C4-2B (cell line): ENCODE results near the gene SNX15.

Source experiments
- H3K27ac ChIP-seq: fragments of 450-650 bp; 2 replicates; pipeline ENCODE4 v1.5.1; 2017
- CTCF ChIP-seq: fragments of 450-650 bp; conservative IDR thresholded peaks from 2 replicates; pipeline ENCODE4 v1.5.1; 2017; ENCODE audit warnings: mild to moderate bottlenecking
- ZFX ChIP-seq: fragments of 450-650 bp; IDR thresholded peaks from 2 replicates; pipeline ENCODE4 v1.6.1; 2017

The SNX15 gene

GRCh38 chr11:65065851-65066250 lies 38.6 kb downstream of the SNX15 start:
- H3K27ac ChIP-seq: no peak overlapping the region
- TF ChIP-seq ZFX (no peak), CTCF (no peak)

- H3K27ac ChIP-seq: no peak overlapping the region
- no peak for TF ChIP-seq CTCF
- TF ChIP-seq ZFX: no peak
Observed at GRCh38 chr11:65066315-65066714, 39.1 kb downstream of the SNX15 start.

GRCh38 chr11:65066805-65067291 lies 39.6 kb downstream of the SNX15 start:
- TF ChIP-seq ZFX (no peak), CTCF (no peak)
- no peak overlapping the region for H3K27ac ChIP-seq

- H3K27ac ChIP-seq: no peak overlapping the region
- TF ChIP-seq CTCF: no peak
- no peak for TF ChIP-seq ZFX
Observed at GRCh38 chr11:65067446-65067845, 40.2 kb downstream of the SNX15 start.

GRCh38 chr11:65069217-65069616 lies 42.0 kb downstream of the SNX15 start:
- no peak for TF ChIP-seq CTCF
- no peak for TF ChIP-seq ZFX
- H3K27ac ChIP-seq: no peak overlapping the region

- TF ChIP-seq ZFX (no peak), CTCF (no peak)
- no peak overlapping the region for H3K27ac ChIP-seq
Observed at GRCh38 chr11:65071907-65072630, 44.8 kb downstream of the SNX15 start.

GRCh38 chr11:65072631-65072966 lies 45.4 kb downstream of the SNX15 start:
- H3K27ac ChIP-seq: no peak overlapping the region
- TF ChIP-seq CTCF (no peak), ZFX (no peak)
